ENCODE measurements around the gene TAGLN3.

Gene TAGLN3

GRCh38 chr3:111978583-111979433 lies 19.9 kb upstream of the TAGLN3 start, which contains the start of gene ABHD10:
Gene ABHD10 (plus strand): TSS chr3:111979026. CDS start chr3:111979062, 36 bp downstream.
- DNase-seq = peak; percentile 97

- no peak for DNase-seq
These were observed 19.2 kb upstream of the TAGLN3 start for GRCh38 chr3:111979434-111980038.

- no peak for DNase-seq
These were observed 17.8 kb upstream of the TAGLN3 start for GRCh38 chr3:111980716-111981456.

GRCh38 chr3:111981457-111981763 lies 17.3 kb upstream of the TAGLN3 start:
- no peak for DNase-seq

GRCh38 chr3:111984636-111985298 lies 14.0 kb upstream of the TAGLN3 start:
- no peak for DNase-seq

- no peak for DNase-seq
These were observed 11.9 kb upstream of the TAGLN3 start for GRCh38 chr3:111986800-111987199.

- no peak for DNase-seq
These were observed 9.6 kb upstream of the TAGLN3 start for GRCh38 chr3:111989061-111989678.

- no peak for DNase-seq
These were observed 5.7 kb upstream of the TAGLN3 start for GRCh38 chr3:111993038-111993437.

- DNase-seq = no peak
These were observed 982 bp downstream of the TAGLN3 start for GRCh38 chr3:111999484-112000324.

GRCh38 chr3:112000367-112000771 lies 1.6 kb downstream of the TAGLN3 start:
- no peak for DNase-seq

- no peak for DNase-seq
These were observed 2.2 kb downstream of the TAGLN3 start for GRCh38 chr3:112000966-112001365.

- DNase-seq = no peak
These were observed 2.8 kb downstream of the TAGLN3 start for GRCh38 chr3:112001526-112001925.

GRCh38 chr3:112002096-112002971 lies 3.6 kb downstream of the TAGLN3 start:
- no peak for DNase-seq

- no peak for DNase-seq
These were observed 4.8 kb downstream of the TAGLN3 start for GRCh38 chr3:112003321-112004080.

GRCh38 chr3:112004187-112004586 lies 5.5 kb downstream of the TAGLN3 start:
- no peak for DNase-seq

- DNase-seq = no peak
These were observed 5.9 kb downstream of the TAGLN3 start for GRCh38 chr3:112004669-112005068.

- DNase-seq = no peak
These were observed 6.5 kb downstream of the TAGLN3 start for GRCh38 chr3:112005091-112005672.

GRCh38 chr3:112007633-112008032 lies 8.9 kb downstream of the TAGLN3 start:
- DNase-seq = no peak

- DNase-seq = no peak
These were observed 10.9 kb downstream of the TAGLN3 start for GRCh38 chr3:112009670-112010069.

GRCh38 chr3:112010636-112011035 lies 11.9 kb downstream of the TAGLN3 start:
- no peak for DNase-seq

Data from activated CD4-positive, alpha-beta T cell treated with anti-CD3 and anti-CD28 coated beads for 1 hour (primary cell).